ENCODE data around the gene CSNK1G3. TPM values are rescaled to one million over a fixed set of nuclear protein-coding genes. Genes with fewer than 3 reads are reported as not detected.
A peak's percentile ranks its signal among the peaks of the same experiment; 100 is the strongest.
"Not testable (repeated sequence)": the region's sequence is repeated elsewhere in the genome, so short reads cannot be mapped to it uniquely, and the experiment has no call there.

The CSNK1G3 gene
- total and polyA plus RNA-seq, 4 donors, result 9.5 to 56.4 (median 30.5) TPM

- peaks cover 2 to 9% of the 10 kb centered on the region in 2 donors for H3K4me1 ChIP-seq (ENCODE audit: control insufficient read depth in 1 of 2, insufficient read depth in 2 of 2, low read length in 2 of 2)
- H3K4me3 ChIP-seq (ENCODE audit: low read length in 2 of 2), result no peak overlapping the region
- intact Hi-C loops (cut with DNase I), result loop anchor here in 1 of 2 donors (10.0 kb wide), 1 partner anchor 59 kb away; the partner anchor contains the start of gene CEP120
- H3K9me3 ChIP-seq (ENCODE audit: control insufficient read depth, low read length), result no peaks in the 10 kb centered on the region
- H3K27ac ChIP-seq (ENCODE audit: low read depth in 1 of 2, low read length in 2 of 2), result no peak overlapping the region
- no peaks in the 10 kb centered on the region for H3K27me3 ChIP-seq (ENCODE audit: control insufficient read depth in 1 of 2, insufficient read depth in 2 of 2, low read length in 1 of 2)
- no peak for DNase-seq
- ATAC-seq (ENCODE audit: low FRiP score), result no peak
- no peaks in the 10 kb centered on the region for H3K36me3 ChIP-seq (ENCODE audit: control insufficient read depth in 1 of 2, insufficient read depth in 2 of 2, low read length in 1 of 2)
These were observed 28.4 kb upstream of the CSNK1G3 start for GRCh38 chr5:123483446-123484077.

DNA sequence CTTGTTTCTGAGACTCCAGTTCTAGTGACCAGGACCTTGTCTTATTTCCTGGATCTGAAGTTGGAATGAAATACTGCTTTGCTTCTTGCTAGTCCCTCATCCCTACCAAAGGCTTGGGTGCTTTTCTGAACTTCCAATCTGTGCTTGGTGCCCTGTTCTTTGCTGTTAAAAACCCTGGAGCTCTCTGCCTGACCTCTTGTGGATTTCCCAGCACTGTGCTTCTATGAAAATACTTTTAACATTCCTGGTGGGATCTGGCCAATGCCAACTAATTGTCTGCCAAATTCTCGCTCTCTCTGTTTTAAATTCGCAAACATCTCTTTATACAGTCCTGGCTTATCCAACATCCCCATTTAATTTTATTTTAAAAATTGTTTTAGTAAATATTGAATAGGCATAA, 26.7 kb upstream of the CSNK1G3 start:
- DNase-seq, result no peak
- WGBS, 2 donors, result 4 to 10% methylated on average over 2 of the region's 2 CpGs
- H3K27ac ChIP-seq (ENCODE audit: low read depth in 1 of 2, low read length in 2 of 2), result peak overlapping the region in 1 of 2 donors; percentile 43
- H3K9me3 ChIP-seq (ENCODE audit: control insufficient read depth, low read length), result no peaks in the 10 kb centered on the region
- H3K36me3 ChIP-seq (ENCODE audit: control insufficient read depth in 1 of 2, insufficient read depth in 2 of 2, low read length in 1 of 2), result no peaks in the 10 kb centered on the region
- intact Hi-C loops (cut with DNase I), result loop anchor here in 1 of 2 donors (10.0 kb wide), 1 partner anchor 60 kb away; the partner anchor contains the start of gene CEP120
- no peaks in the 10 kb centered on the region for H3K27me3 ChIP-seq (ENCODE audit: control insufficient read depth in 1 of 2, insufficient read depth in 2 of 2, low read length in 1 of 2)
- H3K4me3 ChIP-seq (ENCODE audit: low read length in 2 of 2), result no peak overlapping the region
- peaks cover 2 to 9% of the 10 kb centered on the region in 2 donors for H3K4me1 ChIP-seq (ENCODE audit: control insufficient read depth in 1 of 2, insufficient read depth in 2 of 2, low read length in 2 of 2)
- ATAC-seq (ENCODE audit: low FRiP score), result no peak

- Histone ChIP-seq H3K9me3 (ENCODE audit: control insufficient read depth, low read length) (no peaks in the 10 kb centered on the region), H3K27me3 (ENCODE audit: control insufficient read depth in 1 of 2, insufficient read depth in 2 of 2, low read length in 1 of 2) (no peaks in the 10 kb centered on the region), H3K4me3 (ENCODE audit: low read length in 2 of 2) (no peak overlapping the region), H3K27ac (ENCODE audit: low read depth in 1 of 2, low read length in 2 of 2) (no peak overlapping the region), H3K4me1 (ENCODE audit: control insufficient read depth in 1 of 2, insufficient read depth in 2 of 2, low read length in 2 of 2) (peaks cover 2 to 7% of the 10 kb centered on the region in 2 donors), H3K36me3 (ENCODE audit: control insufficient read depth in 1 of 2, insufficient read depth in 2 of 2, low read length in 1 of 2) (no peaks in the 10 kb centered on the region)
- intact Hi-C loops (cut with DNase I), result loop anchor here in 1 of 2 donors (10.0 kb wide), 1 partner anchor 62 kb away; the partner anchor contains the start of gene CEP120
- 11 to 21% methylated on average over 7 of the region's 7 CpGs for WGBS, 2 donors
- ATAC-seq (ENCODE audit: low FRiP score), result peak; percentile 19
- DNase-seq, result no peak
These were observed 24.9 kb upstream of the CSNK1G3 start for GRCh38 chr5:123486951-123487655.

DNA sequence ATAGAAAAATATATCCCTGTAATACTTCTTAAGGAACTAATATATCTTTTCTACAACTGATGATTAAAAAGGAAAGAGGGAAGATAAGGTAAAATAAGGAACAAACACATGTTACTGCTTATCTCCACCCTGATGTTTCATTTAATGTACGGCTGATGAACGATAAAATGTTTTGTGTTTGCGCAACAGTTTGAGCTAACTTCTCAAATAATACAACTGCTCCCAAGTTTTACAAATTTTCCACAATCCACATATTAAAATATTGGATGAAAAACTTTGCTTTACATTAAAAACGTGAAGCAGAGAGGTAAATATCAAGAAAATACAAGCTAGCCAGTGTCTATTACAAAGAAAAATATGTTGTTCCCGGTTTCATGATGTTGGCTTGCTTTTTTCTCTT, 21.0 kb upstream of the CSNK1G3 start:
- DNase-seq, result no peak
- no peaks in the 10 kb centered on the region for H3K9me3 ChIP-seq (ENCODE audit: control insufficient read depth, low read length)
- no peak overlapping the region for H3K27ac ChIP-seq (ENCODE audit: low read depth in 1 of 2, low read length in 2 of 2)
- ATAC-seq (ENCODE audit: low FRiP score), result no peak
- no peak overlapping the region for H3K4me3 ChIP-seq (ENCODE audit: low read length in 2 of 2)
- H3K36me3 ChIP-seq (ENCODE audit: control insufficient read depth in 1 of 2, insufficient read depth in 2 of 2, low read length in 1 of 2), result no peaks in the 10 kb centered on the region
- H3K27me3 ChIP-seq (ENCODE audit: control insufficient read depth in 1 of 2, insufficient read depth in 2 of 2, low read length in 1 of 2), result no peaks in the 10 kb centered on the region
- intact Hi-C loops (cut with DNase I), result no loop called here
- H3K4me1 ChIP-seq (ENCODE audit: control insufficient read depth in 1 of 2, insufficient read depth in 2 of 2, low read length in 2 of 2), result peaks cover 0 to 1% of the 10 kb centered on the region in 2 donors
- 93% methylated on average over 5 of the region's 5 CpGs for WGBS, 2 donors

- DNase-seq; H3K27ac ChIP-seq (ENCODE audit: low read depth in 1 of 2, low read length in 2 of 2); ATAC-seq (ENCODE audit: low FRiP score); H3K4me1 ChIP-seq (ENCODE audit: control insufficient read depth in 1 of 2, insufficient read depth in 2 of 2, low read length in 2 of 2); H3K36me3 ChIP-seq (ENCODE audit: control insufficient read depth in 1 of 2, insufficient read depth in 2 of 2, low read length in 1 of 2); intact Hi-C loops (cut with DNase I); H3K9me3 ChIP-seq (ENCODE audit: control insufficient read depth, low read length); H3K4me3 ChIP-seq (ENCODE audit: low read length in 2 of 2); H3K27me3 ChIP-seq (ENCODE audit: control insufficient read depth in 1 of 2, insufficient read depth in 2 of 2, low read length in 1 of 2): not testable (repeated sequence)
- WGBS, 2 donors, result 96 to 99% methylated on average over 2 of the region's 2 CpGs
These were observed 16.8 kb upstream of the CSNK1G3 start for GRCh38 chr5:123495211-123495610.

DNA sequence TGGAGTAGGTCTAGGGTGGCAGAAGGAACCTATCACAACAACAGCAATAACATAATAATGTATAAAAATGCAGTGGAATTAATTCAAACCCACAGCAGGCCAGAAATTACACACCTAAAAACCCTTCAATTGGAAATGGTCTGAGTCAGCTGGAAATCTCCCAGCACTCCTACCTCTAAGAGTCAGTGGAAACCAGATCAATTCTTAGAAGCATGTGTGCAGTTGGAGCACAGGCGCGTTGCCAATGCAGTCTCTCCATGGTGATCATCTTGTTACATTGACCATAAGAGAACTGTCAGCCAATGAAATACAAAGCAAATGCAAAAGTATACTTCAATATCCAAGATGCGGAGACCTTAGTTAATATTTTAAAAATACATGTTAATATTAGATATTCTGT, 15.1 kb upstream of the CSNK1G3 start:
- H3K27me3 ChIP-seq (ENCODE audit: control insufficient read depth in 1 of 2, insufficient read depth in 2 of 2, low read length in 1 of 2), result no peaks in the 10 kb centered on the region
- no peak overlapping the region for H3K27ac ChIP-seq (ENCODE audit: low read depth in 1 of 2, low read length in 2 of 2)
- intact Hi-C loops (cut with DNase I), result no loop called here
- no peak overlapping the region for H3K4me3 ChIP-seq (ENCODE audit: low read length in 2 of 2)
- no peak for ATAC-seq (ENCODE audit: low FRiP score)
- no peaks in the 10 kb centered on the region for H3K4me1 ChIP-seq (ENCODE audit: control insufficient read depth in 1 of 2, insufficient read depth in 2 of 2, low read length in 2 of 2)
- H3K9me3 ChIP-seq (ENCODE audit: control insufficient read depth, low read length), result no peaks in the 10 kb centered on the region
- 85 to 93% methylated on average over 3 of the region's 3 CpGs for WGBS, 2 donors
- DNase-seq, result no peak
- no peaks in the 10 kb centered on the region for H3K36me3 ChIP-seq (ENCODE audit: control insufficient read depth in 1 of 2, insufficient read depth in 2 of 2, low read length in 1 of 2)

- ATAC-seq (ENCODE audit: low FRiP score), result no peak
- intact Hi-C loops (cut with DNase I), result no loop called here
- Histone ChIP-seq H3K4me1 (ENCODE audit: control insufficient read depth in 1 of 2, insufficient read depth in 2 of 2, low read length in 2 of 2) (no peaks in the 10 kb centered on the region), H3K27ac (ENCODE audit: low read depth in 1 of 2, low read length in 2 of 2) (no peak overlapping the region), H3K4me3 (ENCODE audit: low read length in 2 of 2) (no peak overlapping the region), H3K9me3 (ENCODE audit: control insufficient read depth, low read length) (no peaks in the 10 kb centered on the region), H3K36me3 (ENCODE audit: control insufficient read depth in 1 of 2, insufficient read depth in 2 of 2, low read length in 1 of 2) (no peaks in the 10 kb centered on the region), H3K27me3 (ENCODE audit: control insufficient read depth in 1 of 2, insufficient read depth in 2 of 2, low read length in 1 of 2) (no peaks in the 10 kb centered on the region)
- 70 to 85% methylated on average over 4 of the region's 4 CpGs for WGBS, 2 donors
- no peak for DNase-seq
These were observed 11.5 kb upstream of the CSNK1G3 start for GRCh38 chr5:123500471-123500870.

- whole genome bisulfite sequencing, 2 donors, result 16 to 35% methylated on average over 3 of the region's 3 CpGs
- Histone ChIP-seq H3K27ac (ENCODE audit: low read depth in 1 of 2, low read length in 2 of 2) (no peak overlapping the region), H3K9me3 (ENCODE audit: control insufficient read depth, low read length) (no peaks in the 10 kb centered on the region), H3K36me3 (ENCODE audit: control insufficient read depth in 1 of 2, insufficient read depth in 2 of 2, low read length in 1 of 2) (no peaks in the 10 kb centered on the region), H3K27me3 (ENCODE audit: control insufficient read depth in 1 of 2, insufficient read depth in 2 of 2, low read length in 1 of 2) (no peaks in the 10 kb centered on the region), H3K4me1 (ENCODE audit: control insufficient read depth in 1 of 2, insufficient read depth in 2 of 2, low read length in 2 of 2) (no peaks in the 10 kb centered on the region), H3K4me3 (ENCODE audit: low read length in 2 of 2) (no peak overlapping the region)
- intact Hi-C loops (cut with DNase I), result no loop called here
- DNase-seq (no peak), ATAC-seq (ENCODE audit: low FRiP score) (no peak)
These were observed 9.9 kb upstream of the CSNK1G3 start for GRCh38 chr5:123502120-123502519.

GRCh38 chr5:123503299-123503698, 8.7 kb upstream of the CSNK1G3 start:
- no peak overlapping the region for H3K4me3 ChIP-seq (ENCODE audit: low read length in 2 of 2)
- H3K27me3 ChIP-seq (ENCODE audit: control insufficient read depth in 1 of 2, insufficient read depth in 2 of 2, low read length in 1 of 2), result no peaks in the 10 kb centered on the region
- ATAC-seq (ENCODE audit: low FRiP score) (no peak), DNase-seq (no peak)
- no peaks in the 10 kb centered on the region for H3K9me3 ChIP-seq (ENCODE audit: control insufficient read depth, low read length)
- intact Hi-C loops (cut with DNase I), result no loop called here
- H3K36me3 ChIP-seq (ENCODE audit: control insufficient read depth in 1 of 2, insufficient read depth in 2 of 2, low read length in 1 of 2), result no peaks in the 10 kb centered on the region
- peaks cover 2% of the 10 kb centered on the region in 2 donors for H3K4me1 ChIP-seq (ENCODE audit: control insufficient read depth in 1 of 2, insufficient read depth in 2 of 2, low read length in 2 of 2)
- H3K27ac ChIP-seq (ENCODE audit: low read depth in 1 of 2, low read length in 2 of 2), result no peak overlapping the region

Measured in aorta (tissue), 5 donors.